Right atrium auricular region (tissue), 2 donors: Measurements from ENCODE around the gene UGT1A8. TPM values are rescaled to one million over a fixed set of nuclear protein-coding genes. Genes with fewer than 3 reads are reported as not detected.

Experiments used
- DNase-seq: peaks from one replicate; pipeline ENCODE4 v3.0.0-alpha.2; 2019; ENCODE audit warnings: low spot score
- H3K27ac ChIP-seq, 2 donors: fragments of 200-600 bp; sonication (generic); 1 replicate in 1 of 2; 2 replicates in 1 of 2; pipeline ENCODE4 v1.5.1; 2016 to 2019
- H3K27me3 ChIP-seq, 2 donors: fragments of 200-600 bp; sonication (generic); one replicate each; pipeline versions ENCODE4 v1.5.1 to v1.6.0; 2017 to 2019
- H3K36me3 ChIP-seq: fragments of 200-600 bp; sonication (generic); one replicate; pipeline ENCODE4 v1.5.1; 2016
- H3K4me1 ChIP-seq, 2 donors: fragments of 200-600 bp; sonication (generic); one replicate each; pipeline versions ENCODE4 v1.5.1 to v1.6.0; 2017 to 2019
- H3K4me3 ChIP-seq, 2 donors: fragments of 200-600 bp; sonication (generic); 1 replicate in 1 of 2; 2 replicates in 1 of 2; pipeline ENCODE4 v1.5.1; 2017 to 2019; ENCODE audit warnings: mild to moderate bottlenecking in 1 of 2, moderate library complexity in 1 of 2
- H3K9me3 ChIP-seq, 2 donors: fragments of 200-600 bp; sonication (generic); one replicate each; pipeline ENCODE4 v1.5.1; 2019
- CTCF ChIP-seq, 2 donors: fragments of 200-600 bp; sonication (generic); IDR thresholded peaks; one replicate each; pipeline ENCODE4 v1.5.1; 2019; ENCODE audit warnings: antibody characterized with exemption in 2 of 2
- total RNA-seq, 2 donors: library from RNA; depleted of rRNA; stranded (reverse); fragments of >200 nt; gene quantifications; one replicate each; pipeline ENCODE4 v1.1.0, GENCODE V29; 2016

Gene UGT1A8
- total RNA-seq, 2 donors from 2014 or later: not detected

DNA sequence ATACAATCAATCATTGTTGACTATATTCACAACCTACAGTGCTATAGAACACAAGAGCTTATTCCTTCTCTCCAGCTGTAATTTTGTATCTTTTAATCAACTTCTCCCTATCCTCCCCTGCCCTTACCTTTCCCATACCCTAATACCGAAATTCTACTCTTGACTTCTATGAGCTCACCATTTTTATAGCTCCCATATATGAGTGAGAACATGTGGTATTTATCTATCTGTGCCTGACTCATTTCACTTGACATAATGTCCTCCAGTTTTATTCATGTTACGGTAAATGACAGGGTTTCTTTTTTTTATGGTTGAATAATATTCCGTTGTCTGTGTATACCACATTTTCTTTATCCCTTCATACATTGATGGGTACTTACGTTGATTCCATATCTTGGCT, 163.3 kb downstream of the UGT1A8 start:
- TF ChIP-seq CTCF (IDR thresholded peaks at IDR 0.05): no peak
- H3K36me3 ChIP-seq: no peaks in the 10 kb centered on the region

DNA sequence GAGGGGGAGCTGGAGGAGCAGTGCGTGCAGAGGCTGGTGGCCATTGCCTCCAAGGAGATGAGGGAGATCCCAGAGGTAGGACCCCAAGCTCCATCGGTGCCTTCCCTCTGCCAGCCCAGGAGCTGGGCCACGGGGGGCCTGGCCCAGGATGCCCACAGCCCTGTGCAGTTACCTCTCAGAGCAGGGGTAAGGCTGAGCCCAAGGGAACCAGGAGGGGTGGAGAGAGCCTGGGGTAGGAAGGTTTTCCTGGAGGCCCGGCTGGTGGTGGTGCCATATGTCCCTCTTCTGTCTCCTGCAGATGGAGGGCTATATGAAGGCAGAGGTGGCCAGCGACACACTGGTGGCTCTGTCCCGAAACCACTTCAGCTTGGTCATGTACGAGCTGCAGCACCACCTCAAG, 172.1 kb downstream of the UGT1A8 start:
- DNase-seq: peak; percentile 53
- Histone ChIP-seq H3K4me1 (no peaks in the 10 kb centered on the region), H3K27ac (no peak overlapping the region), H3K4me3 (no peak overlapping the region), H3K9me3 (no peaks in the 10 kb centered on the region), H3K36me3 (no peaks in the 10 kb centered on the region), H3K27me3 (no peaks in the 10 kb centered on the region)
- TF ChIP-seq CTCF (IDR thresholded peaks at IDR 0.05): no peak

More for the DNA sequence above, 163.3 kb downstream of the UGT1A8 start:
- Histone ChIP-seq H3K9me3 (peaks cover 0 to 5% of the 10 kb centered on the region in 2 donors), H3K4me3 (no peak overlapping the region), H3K27me3 (no peaks in the 10 kb centered on the region), H3K27ac (no peak overlapping the region), H3K4me1 (no peaks in the 10 kb centered on the region)
- DNase-seq: no peak

DNA sequence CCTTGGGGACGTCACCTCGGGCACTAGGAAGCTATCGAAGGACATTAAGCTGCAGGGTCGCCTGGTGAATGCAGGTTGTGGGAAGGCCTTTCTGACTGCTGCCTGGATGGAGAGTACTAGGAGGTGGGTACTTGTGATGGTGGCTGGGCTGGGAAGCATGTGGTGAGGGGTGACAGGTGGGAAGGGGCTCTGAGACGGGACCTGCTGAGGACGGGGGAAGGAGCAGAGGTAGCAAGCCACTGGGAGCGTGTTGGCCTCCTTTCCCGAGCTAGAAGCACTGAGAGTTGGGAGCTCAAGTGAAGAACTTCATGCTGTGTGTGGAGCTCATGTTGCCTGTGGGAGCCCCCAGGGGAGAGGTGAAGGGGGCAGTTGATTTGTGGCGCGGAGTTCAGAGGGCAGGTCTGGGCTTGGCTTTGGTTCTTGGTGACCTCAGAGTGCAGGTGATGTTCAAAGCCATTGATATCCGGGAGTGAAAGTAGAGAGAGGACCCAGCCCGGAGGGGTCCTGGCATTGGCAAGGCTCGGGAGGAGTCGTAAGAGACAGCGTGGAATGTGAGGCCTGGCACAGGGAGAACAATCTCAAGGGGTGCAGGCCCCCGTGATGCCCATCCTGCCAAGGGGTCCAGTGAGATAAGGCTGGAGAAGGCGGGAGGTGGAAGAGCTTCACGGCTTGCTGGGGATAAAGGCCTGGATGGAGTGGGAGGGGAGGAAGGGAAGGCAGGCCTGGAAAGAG, 173.9 kb downstream of the UGT1A8 start:
- Histone ChIP-seq H3K9me3 (no peaks in the 10 kb centered on the region), H3K4me3 (no peak overlapping the region), H3K4me1 (no peaks in the 10 kb centered on the region), H3K36me3 (no peaks in the 10 kb centered on the region), H3K27me3 (no peaks in the 10 kb centered on the region), H3K27ac (no peak overlapping the region)
- no peak for DNase-seq
- no peak for TF ChIP-seq CTCF (IDR thresholded peaks at IDR 0.05)

DNA sequence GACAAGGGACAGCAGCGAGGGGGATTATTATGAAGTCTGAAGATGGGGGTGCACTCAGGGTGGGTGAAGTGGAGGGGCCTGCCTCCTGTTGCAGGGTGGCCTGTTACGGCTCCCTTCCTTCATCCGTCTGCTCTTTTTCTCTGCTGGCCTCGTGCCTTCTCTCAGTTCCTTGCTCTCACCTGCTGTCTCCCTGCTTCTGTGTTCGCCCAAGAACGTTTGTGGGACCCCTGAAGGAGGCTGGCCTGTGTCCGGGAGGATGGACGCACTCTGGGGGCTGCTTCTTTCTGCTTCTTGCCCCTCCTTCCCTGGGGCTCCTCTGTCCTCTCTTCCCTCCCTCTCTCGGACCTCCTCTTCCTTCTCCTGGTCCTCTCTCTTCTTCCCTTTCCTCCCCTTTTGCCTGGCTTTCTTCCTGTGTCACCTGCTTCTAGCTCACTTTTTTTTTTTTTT, 174.5 kb downstream of the UGT1A8 start:
- no peak overlapping the region for H3K27ac ChIP-seq
- TF ChIP-seq CTCF (IDR thresholded peaks at IDR 0.05): no peak
- H3K36me3 ChIP-seq: no peaks in the 10 kb centered on the region
- DNase-seq: no peak
- H3K27me3 ChIP-seq: no peaks in the 10 kb centered on the region
- H3K4me3 ChIP-seq: no peak overlapping the region
- no peaks in the 10 kb centered on the region for H3K4me1 ChIP-seq
- H3K9me3 ChIP-seq: no peaks in the 10 kb centered on the region

DNA sequence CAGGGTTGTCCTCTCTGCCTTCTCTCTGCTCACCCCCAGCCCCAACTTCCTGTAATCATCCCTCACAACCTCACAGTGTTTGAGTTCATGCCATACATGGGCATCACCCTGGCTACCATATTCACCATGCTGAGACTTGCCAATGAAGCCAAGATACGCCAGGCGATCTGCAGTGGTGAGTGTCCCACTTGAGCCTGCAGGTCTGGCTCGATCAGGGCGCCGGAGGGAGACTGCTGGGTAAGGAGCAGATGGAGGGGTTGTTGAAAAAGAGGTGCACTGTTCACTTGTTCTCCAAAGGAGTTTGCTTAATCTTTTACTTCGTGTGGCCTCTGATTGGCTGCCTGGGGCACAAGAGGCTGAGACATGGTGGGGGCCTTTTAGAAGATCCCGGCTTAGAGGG, 175.3 kb downstream of the UGT1A8 start:
- Histone ChIP-seq H3K9me3 (no peaks in the 10 kb centered on the region), H3K4me3 (no peak overlapping the region), H3K27ac (no peak overlapping the region), H3K27me3 (no peaks in the 10 kb centered on the region), H3K4me1 (no peaks in the 10 kb centered on the region), H3K36me3 (no peaks in the 10 kb centered on the region)
- no peak for DNase-seq
- TF ChIP-seq CTCF (IDR thresholded peaks at IDR 0.05): no peak
